RKO (cell line): ENCODE data around the gene TMEM88.
A peak's percentile ranks its signal among the peaks of the same experiment; 100 is the strongest.

Experiments
- DNase-seq: peaks from one replicate; pipeline ENCODE4 v3.0.0-alpha.2; 2016; ENCODE audit warnings: low spot score

The TMEM88 gene

DNA sequence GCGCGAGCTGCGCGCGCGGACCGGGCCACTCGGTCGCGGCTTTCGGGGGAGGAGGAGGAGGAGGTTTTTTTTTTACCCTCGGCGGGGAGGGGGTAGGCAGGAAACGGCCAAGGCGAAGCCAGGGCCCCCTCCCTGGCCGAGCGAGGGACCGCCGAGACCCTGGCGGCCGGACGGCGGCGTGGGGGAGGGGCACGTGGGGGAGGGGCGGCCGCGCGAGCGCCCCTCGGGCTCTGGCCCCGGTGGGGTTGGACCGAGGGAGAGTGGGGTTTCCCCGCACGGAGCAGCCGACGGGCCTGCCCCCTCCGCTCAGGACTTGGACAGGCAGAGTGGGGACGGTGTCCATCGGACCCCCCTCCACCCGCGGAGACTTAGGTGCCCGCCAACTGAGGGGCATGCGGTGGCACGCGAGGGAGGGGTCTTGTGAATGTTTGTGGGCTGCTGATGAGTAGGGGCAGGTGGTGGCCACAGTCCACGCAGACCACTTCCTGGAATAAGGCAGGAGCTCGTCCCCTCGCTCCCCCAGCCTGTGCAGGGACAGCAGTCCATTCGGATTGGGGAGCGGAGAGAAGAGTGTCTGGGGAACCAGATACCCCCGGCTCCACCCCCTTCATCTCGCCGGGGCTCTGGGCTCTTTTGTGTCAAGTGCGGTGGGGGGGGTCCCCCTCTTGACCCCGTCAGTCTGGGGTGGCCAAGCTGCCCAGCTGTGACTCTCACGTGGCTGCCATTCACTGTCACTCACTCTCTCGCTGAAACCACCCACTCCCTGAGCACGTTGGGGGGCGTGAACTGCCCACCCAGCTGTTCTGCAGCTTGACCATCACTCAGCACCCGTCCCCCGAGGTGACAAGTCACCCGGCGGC is 30.7 kb downstream of the TMEM88 start:
- DNase-seq = peak; percentile 64

DNA sequence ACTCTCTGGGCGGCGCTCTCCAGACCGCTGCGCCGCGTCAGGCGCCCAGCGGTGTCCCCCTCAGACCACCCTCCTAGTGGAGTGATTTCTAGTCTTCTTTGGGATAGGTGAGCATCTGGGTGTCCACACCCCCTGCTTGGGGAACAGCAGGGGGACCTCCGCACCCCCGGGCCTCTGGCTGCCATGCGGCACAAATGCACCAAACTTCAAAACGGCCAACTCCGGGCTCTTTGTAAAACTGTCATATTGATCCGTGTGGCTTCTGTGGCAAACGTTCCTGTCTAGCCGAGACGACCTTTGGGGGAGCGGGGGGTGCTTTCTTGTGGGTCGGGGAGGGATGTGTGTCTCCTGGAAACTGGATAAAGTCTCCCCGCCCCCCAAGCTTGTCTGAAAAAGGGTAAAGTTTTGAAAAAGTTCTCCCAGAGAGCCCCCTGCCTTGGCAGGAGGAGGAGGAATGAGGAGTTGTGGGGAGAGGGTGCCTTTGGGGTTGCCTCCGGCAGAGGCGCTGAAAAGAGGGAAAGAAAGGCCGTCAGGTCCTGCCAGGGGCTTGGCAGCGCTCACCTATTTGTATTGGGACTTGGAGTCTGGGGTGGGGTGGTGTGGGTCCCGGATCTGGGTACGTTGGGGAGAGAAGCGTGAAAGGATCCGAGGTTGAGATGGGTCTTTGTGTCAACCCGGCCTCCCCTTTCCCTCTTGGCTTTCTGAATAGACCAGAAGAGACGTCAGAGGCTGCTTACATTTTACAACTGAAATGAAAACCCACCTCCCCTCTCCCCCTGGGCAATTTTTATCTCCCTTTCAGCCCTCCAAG is 31.6 kb downstream of the TMEM88 start:
- DNase-seq = no peak

DNA sequence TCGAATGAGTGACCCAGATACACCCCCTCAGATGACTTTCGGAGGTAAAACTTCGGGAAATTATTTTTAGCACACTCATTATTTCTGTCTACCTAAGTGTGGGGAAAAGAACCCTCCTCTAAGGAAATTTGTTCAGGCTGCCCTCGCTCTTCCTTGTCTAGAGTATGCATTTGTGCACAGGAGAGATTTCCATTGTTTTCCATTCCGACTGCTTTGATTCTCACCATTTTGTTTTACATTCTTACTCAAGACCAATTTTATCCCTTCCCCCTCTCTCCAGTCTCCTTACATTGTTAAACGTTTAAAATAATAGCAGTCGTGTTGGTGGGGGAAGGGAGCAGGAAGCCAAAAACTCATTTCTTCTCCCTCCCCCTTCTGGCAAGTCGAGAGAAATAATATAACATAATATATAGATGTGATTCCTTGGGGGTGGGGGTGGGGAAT is 32.2 kb downstream of the TMEM88 start:
- DNase-seq = peak; percentile 35

DNA sequence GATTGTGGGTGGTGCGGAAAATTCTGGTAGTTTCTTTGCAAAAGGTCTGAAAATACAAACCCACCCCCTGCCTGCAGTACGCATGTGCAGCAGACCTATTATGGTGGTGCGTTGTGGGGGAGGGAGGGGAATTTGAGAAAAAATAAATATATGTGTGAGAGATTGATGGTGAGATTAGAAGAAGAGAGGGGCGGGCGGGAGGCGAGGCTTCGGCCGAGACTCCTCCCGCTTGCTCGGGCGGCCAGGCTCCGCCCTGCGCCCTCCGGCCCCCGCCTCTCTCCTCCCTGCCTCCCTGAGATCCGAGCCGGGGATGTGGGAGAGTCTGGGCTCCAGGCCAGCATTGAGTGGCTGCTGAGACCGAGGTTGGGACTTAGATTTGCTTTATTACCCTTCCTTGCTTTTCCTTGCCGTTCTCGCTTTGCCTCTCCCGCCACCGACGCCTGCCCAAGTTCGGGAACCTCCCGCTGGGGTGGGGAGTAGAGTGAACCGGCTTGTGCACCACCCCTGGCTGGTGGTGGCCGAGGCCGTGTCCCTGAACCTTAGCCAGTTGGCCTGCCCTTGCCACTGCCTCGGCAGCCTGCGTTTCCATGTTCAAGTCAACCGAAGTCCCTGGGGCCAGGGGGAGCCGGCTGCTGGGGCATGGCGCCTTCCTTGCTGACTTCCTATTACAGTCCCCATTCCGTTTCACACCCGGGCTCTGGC is 32.8 kb downstream of the TMEM88 start:
- no peak for DNase-seq

DNA sequence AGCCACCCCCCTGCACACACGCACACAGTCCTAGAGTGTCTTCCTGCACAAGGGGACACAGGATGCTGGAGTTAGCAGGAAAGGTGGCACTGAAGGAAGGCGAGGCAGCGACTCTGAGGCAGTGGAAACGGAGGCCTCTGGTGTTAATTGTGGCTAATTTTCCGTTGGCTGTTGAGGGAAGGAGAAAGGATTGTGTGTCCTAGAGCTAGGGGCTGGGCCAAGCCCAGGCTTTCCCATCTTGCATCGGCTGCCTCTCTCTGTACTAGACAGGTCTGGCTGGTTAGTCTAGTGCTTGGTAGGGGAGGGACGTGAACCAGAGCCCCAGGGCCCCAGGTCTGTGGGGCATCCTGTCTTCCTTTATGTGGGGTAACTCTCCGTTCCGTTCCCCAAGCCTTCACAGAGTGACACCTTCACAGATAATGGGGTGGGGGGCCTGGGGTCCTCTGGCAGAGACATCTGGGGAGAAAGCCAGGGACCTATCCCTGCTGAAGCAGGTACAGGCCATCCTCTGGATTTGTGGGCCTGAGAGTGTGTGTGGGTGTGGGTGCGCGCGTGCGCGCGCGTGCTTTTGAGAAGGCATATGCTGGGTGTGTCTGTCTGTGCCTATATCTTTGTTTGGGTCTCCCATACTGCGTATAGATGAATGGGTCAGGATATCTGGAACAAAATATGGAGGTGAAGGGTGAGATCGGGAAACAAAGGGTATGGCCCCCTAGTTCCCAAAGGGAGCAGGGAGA is 33.5 kb downstream of the TMEM88 start, which contains the start of gene CHD3:
Gene CHD3, plus strand, starts transcription at position 606 of the 737 bp plus-strand sequence. CDS start 212 bp downstream, outside the sequence.
- DNase-seq = no peak

DNA sequence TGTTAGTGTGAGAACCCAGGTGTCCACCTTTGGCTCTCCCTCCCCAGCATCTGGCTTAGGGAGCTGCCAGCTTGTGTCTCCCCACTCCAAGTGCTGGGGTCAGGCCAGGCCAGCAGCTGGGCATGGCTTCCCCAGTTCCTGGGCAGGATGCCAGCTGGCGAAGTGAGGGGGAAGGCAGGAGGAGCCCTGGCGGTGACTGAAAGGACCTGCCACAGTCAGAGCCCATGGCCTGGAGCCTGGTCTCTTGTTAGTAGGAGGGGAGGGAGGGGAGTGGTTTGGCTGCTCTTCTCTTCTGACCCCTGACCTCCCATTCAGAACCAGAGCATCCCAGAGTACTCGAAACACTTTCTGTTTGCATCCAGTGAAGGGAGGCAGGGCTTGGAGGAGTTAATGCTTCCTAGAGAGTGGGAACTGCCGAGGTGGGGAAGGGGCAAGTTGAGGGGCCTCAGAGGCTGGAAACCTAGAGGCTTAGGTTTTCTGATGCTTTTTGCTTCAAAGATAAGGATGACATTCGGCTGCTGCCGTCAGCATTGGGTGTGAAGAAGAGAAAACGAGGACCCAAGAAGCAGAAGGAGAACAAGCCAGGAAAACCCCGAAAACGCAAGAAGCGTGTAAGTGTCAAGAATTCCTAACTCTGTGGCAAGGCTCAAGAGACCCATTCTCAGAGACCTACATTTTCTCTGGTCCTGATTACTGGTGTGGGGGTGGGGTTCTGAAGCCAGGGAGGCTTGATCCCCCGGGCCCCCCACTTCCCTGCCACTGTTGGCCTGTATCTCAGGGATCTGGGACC is 34.5 kb downstream of the TMEM88 start:
- peak; percentile 53 for DNase-seq

- DNase-seq = no peak
Measured at GRCh38 chr17:7893187-7893880, 38.5 kb downstream of the TMEM88 start.

DNA sequence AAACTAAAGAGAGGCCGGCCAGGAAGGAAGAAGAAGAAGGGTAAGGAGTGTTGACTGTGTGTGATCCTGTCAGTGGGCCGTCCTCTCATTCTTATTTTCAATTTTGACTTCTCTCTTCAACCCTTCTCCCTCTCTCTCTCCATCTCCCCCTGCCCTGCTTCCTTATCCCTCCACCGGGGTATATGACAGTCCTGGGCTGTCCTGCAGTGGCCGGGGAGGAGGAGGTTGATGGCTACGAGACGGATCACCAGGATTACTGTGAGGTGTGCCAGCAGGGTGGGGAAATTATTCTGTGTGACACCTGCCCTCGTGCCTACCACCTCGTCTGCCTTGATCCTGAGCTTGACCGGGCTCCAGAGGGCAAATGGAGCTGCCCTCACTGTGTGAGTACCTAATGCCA is 39.4 kb downstream of the TMEM88 start:
- no peak for DNase-seq

DNA sequence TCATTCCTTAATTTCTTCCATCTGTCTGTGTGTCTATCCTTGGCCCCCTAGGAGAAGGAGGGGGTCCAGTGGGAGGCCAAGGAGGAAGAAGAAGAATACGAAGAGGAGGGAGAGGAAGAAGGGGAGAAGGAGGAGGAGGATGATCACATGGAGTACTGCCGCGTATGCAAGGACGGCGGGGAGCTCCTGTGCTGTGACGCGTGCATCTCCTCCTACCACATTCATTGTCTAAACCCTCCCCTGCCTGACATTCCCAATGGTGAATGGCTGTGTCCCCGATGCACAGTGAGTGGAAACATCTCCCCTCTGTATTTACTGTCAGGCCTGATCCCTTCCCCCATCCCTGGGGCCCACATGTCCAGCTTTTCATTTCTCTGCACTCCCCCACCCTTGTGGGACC is 40.0 kb downstream of the TMEM88 start:
- DNase-seq = no peak

DNA sequence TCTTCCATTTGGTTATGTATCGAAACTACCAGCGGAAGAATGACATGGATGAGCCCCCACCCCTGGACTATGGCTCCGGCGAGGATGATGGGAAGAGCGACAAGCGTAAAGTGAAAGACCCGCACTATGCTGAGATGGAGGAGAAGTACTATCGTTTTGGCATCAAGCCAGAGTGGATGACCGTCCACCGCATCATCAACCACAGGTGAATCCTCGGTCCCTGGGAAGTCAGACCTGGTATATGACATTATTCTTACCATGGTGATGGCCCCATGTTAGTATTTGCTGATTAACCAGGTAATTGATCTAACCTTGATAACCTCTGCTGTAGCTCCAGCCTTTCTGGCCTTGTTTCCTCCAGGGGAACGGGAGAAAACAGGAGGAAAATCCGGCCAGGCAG is 42.2 kb downstream of the TMEM88 start:
- no peak for DNase-seq

DNA sequence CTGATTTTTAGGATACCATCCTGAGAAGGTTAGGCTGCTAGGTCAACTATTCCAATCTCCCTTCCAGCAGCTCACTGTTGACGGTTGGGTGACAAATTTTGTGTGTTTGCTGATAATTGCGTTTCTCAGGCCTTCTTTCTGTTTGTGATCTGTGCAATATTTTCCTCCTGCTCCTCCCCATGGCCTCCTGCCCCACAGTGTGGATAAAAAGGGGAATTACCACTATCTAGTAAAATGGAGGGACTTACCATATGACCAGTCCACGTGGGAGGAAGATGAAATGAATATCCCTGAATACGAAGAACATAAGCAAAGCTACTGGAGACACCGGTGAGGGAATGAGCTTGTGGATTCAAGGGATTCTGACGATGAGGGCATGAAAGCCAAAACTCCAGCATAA is 42.9 kb downstream of the TMEM88 start:
- DNase-seq = peak; percentile 48

GRCh38 chr17:7903154-7904103 is 48.6 kb downstream of the TMEM88 start:
- no peak for DNase-seq
